GM13976 (cell line): Measurements from ENCODE around the gene S100A8.
A peak's percentile ranks its signal among the peaks of the same experiment; 100 is the strongest.

Experiments
- DNase-seq: peaks from one replicate; pipeline ENCODE4 v3.0.0; 2012; ENCODE audit warnings: low spot score
- CTCF ChIP-seq: IDR thresholded peaks from 2 replicates; pipeline ENCODE4 v1.5.1; 2012; ENCODE audit warnings: borderline replicate concordance, mild to moderate bottlenecking; ENCODE audit not compliant: insufficient read depth; ENCODE audit errors: extremely low read depth, missing control alignments, control extremely low read depth
- in situ Hi-C: fragments of 300-500 bp; cut with MboI; formaldehyde crosslinking; loops from one replicate; pipeline ENCODE4 v1.12.0; 2022; ENCODE audit warnings: low sequenced_read_pairs, mixed read lengths, inconsistent platforms; ENCODE audit not compliant: unreplicated experiment

Gene S100A8

GRCh38 chr1:153403421-153404085, 12.7 kb upstream of the S100A8 start:
- no peak for TF ChIP-seq CTCF
- DNase-seq = no peak
- in situ Hi-C loops = no loop called here

GRCh38 chr1:153402226-153402625, 11.4 kb upstream of the S100A8 start:
- in situ Hi-C loops = no loop called here
- DNase-seq = no peak
- no peak for TF ChIP-seq CTCF

- in situ Hi-C loops = no loop called here
- TF ChIP-seq CTCF = no peak
- no peak for DNase-seq
Measured at GRCh38 chr1:153401461-153401860, 10.6 kb upstream of the S100A8 start.

- in situ Hi-C loops = no loop called here
- TF ChIP-seq CTCF = no peak
- DNase-seq = peak; percentile 23
Measured at GRCh38 chr1:153400244-153400643, 9.4 kb upstream of the S100A8 start.

- TF ChIP-seq CTCF = no peak
- in situ Hi-C loops = no loop called here
- DNase-seq = no peak
Measured at GRCh38 chr1:153399401-153400055, 8.7 kb upstream of the S100A8 start.

- TF ChIP-seq CTCF = no peak
- in situ Hi-C loops = no loop called here
- no peak for DNase-seq
Measured at GRCh38 chr1:153397924-153398651, 7.2 kb upstream of the S100A8 start.
